HG03378 (cell line): Measurements from ENCODE around the gene KIF21A.

ENCODE experiments used
- ATAC-seq: cut with Tn5 transposase; IDR thresholded peaks from one replicate; pipeline ENCODE4 v1.9.1; 2021; ENCODE audit warnings: mild to moderate bottlenecking, moderate library complexity; ENCODE audit not compliant: unreplicated experiment

Gene KIF21A

GRCh38 chr12:39392154-39392925 lies 50.6 kb downstream of the KIF21A start:
- ATAC-seq, result no peak

DNA sequence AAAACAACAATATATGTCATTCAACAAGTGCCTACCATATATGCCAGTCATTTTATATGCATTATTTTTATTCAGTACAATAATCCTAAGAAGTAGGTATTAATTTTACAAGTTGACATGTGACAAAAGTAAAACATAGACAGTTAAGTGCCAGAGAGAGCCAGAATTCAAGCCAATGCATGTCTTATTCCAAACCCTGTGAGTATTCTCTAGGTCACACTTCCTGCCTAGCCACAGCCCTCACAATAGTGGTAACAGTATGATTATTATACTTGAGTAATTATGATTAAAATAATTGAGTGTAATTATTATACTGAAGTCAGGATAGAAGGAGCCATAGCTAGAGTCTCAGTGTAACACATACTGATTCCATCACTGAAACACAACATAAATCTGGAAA lies 52.2 kb downstream of the KIF21A start:
- ATAC-seq, result no peak

GRCh38 chr12:39389399-39390150 lies 53.3 kb downstream of the KIF21A start:
- no peak for ATAC-seq

- no peak for ATAC-seq
These were observed 56.6 kb downstream of the KIF21A start for GRCh38 chr12:39386335-39386734.

GRCh38 chr12:39383114-39383513 lies 59.8 kb downstream of the KIF21A start:
- no peak for ATAC-seq

- ATAC-seq, result no peak
These were observed 62.8 kb downstream of the KIF21A start for GRCh38 chr12:39380090-39380489.

- ATAC-seq, result no peak
These were observed 64.6 kb downstream of the KIF21A start for GRCh38 chr12:39378341-39378740.

DNA sequence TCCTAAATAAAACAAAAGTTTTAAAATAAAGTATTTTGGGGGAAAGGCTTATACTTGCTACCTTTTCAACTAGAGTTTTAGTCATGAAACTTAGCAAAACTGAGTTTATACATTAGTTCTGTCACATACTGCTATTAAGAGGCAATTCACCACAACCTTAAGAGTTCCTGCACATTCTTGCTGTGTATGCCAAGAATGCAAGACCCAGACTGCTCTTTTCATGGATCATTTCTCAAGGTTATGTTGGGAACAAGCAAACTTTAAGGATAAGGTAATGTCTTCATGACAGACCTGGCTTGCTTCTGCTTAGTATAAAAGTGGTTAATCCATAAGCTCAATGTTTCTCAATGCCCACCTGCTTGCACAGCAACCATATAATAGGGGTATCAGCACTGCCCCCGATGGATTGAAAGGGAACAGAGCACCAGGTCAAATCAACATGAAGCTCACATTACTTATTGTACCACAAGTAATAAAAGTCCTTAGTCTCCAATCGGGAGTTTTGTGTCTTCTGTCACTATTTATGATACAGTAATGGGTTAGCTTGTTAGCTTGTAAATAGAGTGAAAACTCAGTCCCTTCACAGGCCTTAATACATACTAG lies 67.6 kb downstream of the KIF21A start:
- ATAC-seq, result no peak

DNA sequence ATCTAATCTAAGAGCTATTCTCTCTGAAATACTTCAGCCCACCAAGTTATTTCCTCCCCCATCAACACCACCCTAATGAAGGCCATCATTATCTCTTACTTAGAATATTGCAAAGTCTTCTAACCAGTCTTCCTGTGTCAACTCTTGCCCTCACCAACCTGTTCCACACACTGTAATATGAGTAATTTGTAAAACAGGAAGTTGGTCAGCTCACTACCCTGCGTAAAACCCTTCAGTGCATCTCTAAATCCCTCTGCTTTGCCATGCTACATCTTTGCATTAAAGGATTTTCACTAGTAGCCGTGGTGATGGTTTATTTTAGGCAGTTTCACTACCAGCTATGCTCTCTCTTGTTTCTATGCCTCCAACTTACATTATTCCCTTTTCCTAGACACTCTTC lies 70.0 kb downstream of the KIF21A start:
- ATAC-seq, result peak; percentile 96

GRCh38 chr12:39372204-39372925 lies 70.6 kb downstream of the KIF21A start:
- no peak for ATAC-seq

GRCh38 chr12:39369756-39370155 lies 73.2 kb downstream of the KIF21A start:
- ATAC-seq, result no peak

DNA sequence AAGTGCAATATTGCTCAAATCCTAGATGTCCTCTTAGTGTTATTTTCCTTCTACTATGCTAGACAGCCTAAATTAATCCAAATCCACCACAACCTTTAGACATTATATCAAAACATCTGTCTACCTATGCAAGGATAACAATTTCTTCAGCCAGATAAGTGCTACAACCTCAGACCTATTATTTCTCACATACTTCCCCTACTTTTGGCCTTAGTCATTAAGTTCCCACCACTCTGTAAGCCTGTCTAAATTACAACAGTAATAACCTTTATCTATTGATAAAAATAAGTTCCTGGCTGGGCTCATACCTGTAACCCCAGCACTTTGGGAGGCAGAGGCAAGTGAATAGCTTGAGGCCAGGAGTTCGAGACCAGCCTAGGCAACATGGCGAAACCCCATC lies 74.0 kb downstream of the KIF21A start:
- ATAC-seq, result no peak

DNA sequence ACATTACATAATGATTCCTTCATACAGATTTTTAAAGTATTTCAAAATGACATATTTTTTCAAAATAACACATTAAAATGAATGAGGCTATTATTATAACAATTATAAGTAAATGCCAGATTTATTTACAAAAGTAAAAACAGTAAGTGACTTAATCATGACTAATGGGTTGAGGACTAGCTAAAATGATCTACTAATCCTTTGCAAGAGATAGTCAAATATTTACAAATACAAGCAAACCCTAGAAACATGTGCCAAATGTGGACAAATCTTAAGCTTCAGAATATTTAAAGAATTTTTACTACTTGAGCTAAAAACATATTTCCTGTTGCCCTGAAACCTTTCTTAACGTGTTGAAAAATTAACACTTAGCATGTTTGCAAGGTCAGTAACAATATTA lies 74.8 kb downstream of the KIF21A start:
- ATAC-seq, result no peak

DNA sequence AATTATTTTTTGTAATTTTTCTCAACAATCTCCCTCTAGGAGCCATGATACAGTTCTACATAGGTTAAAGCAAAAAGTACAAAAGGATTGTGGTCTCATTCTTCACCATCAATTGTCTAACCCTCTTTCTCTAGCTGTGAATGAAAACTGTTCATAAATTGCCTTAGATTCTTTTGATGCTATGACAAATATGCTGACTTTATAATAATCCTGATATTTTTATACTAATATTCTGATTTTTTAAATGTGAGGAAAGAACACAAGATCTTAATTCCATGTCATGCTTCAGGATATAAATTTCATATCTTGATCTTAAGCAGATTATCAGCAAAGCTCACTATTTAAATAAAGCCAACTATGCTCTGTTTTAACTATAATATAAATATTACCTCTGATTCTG lies 75.4 kb downstream of the KIF21A start:
- ATAC-seq, result no peak

- no peak for ATAC-seq
These were observed 77.4 kb downstream of the KIF21A start for GRCh38 chr12:39365364-39366001.

- no peak for ATAC-seq
These were observed 78.7 kb downstream of the KIF21A start for GRCh38 chr12:39364196-39364595.

- no peak for ATAC-seq
These were observed 83.3 kb downstream of the KIF21A start for GRCh38 chr12:39359645-39360044.

GRCh38 chr12:39357041-39357440 lies 85.9 kb downstream of the KIF21A start:
- no peak for ATAC-seq

DNA sequence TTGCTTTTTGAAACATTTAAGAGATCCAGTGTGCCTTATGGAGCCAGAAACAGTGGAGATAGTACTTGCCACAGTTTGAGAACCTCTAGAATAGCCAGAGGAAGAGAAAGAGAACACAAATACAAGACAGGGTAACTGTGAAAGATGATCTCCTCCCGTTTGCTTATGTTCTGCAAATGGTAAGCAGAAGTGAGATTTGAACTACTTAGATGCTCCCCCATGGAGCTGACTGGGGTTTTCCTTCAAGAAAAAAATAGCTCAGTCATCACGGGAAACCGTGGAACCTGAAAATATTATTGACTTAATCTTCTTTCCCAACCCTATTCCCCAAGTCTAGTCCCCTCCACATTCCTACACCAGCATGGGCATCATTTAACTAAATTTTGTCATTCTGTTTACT lies 87.1 kb downstream of the KIF21A start:
- ATAC-seq, result no peak

DNA sequence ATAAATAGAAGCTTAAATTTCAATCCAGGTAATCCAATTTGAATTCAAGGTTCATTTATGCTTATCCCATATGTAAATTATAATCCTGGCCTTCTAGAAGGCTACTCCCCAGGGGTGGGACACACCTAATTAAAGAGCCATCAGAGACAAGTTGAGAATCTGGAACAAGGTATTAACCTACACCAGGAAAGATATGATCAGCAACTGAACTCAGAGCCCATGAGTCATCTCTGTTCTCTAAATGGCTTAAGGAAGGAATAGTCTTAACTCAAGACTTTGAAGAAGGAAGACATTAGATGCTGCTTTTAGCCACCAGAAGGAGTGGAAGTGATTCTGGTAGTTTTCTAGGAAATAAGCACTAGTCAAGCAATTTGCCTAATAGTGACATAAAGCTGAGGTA lies 88.0 kb downstream of the KIF21A start:
- no peak for ATAC-seq

- ATAC-seq, result no peak
These were observed 90.4 kb downstream of the KIF21A start for GRCh38 chr12:39352471-39353017.
